Measurements from ENCODE around the gene GHITM.
"Not testable (repeated sequence)": the region's sequence is repeated elsewhere in the genome, so short reads cannot be mapped to it uniquely, and the experiment has no call there.

Gene GHITM

GRCh38 chr10:84160663-84161362 is 21.5 kb downstream of the GHITM start:
- DNase-seq = no peak
- Histone ChIP-seq H3K27me3 (replicated peaks) (no peaks in the 10 kb centered on the region), H3K27ac (no peak overlapping the region), H3K4me3 (ENCODE audit: low read depth, low read length) (no peak overlapping the region), H3K36me3 (replicated peaks) (no peaks in the 10 kb centered on the region)
- in situ Hi-C loops (cut with HindIII; ENCODE audit: low pct_ligation_motif_present, low sequenced_read_pairs) = no loop called here
- peak; percentile 5 for TF ChIP-seq CTCF (IDR thresholded peaks at IDR 0.05; ENCODE audit: low read depth, low read length, missing control alignments)

DNA sequence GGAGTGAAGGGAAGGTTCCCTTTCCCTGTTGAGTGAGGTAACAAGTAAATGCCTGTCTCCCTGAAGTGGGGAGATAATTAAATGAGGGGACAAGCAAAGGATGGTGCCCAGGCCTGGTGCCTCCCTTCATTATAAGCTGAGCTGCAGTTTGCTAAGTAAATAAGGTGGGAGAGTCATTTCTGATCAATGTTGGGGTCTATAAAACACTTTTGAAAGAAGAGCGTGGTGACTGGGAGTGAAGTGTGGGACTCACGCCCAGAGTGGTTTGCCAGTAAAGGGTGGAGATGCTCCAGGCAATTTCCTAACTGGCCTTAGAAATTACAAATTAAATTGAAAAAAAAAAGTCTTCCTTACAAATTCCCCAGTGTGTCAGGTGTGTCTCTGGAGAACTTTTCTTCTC is 24.7 kb downstream of the GHITM start:
- no peak for TF ChIP-seq CTCF (IDR thresholded peaks at IDR 0.05; ENCODE audit: low read depth, low read length, missing control alignments)
- in situ Hi-C loops (cut with HindIII; ENCODE audit: low pct_ligation_motif_present, low sequenced_read_pairs) = no loop called here

GRCh38 chr10:84164442-84164841 is 25.1 kb downstream of the GHITM start:
- DNase-seq = no peak
- in situ Hi-C loops (cut with HindIII; ENCODE audit: low pct_ligation_motif_present, low sequenced_read_pairs) = no loop called here
- no peak overlapping the region for H3K27ac ChIP-seq
- no peaks in the 10 kb centered on the region for H3K36me3 ChIP-seq (replicated peaks)
- no peak for TF ChIP-seq CTCF (IDR thresholded peaks at IDR 0.05; ENCODE audit: low read depth, low read length, missing control alignments)
- no peaks in the 10 kb centered on the region for H3K27me3 ChIP-seq (replicated peaks)
- H3K4me3 ChIP-seq (ENCODE audit: low read depth, low read length) = no peak overlapping the region

More for the DNA sequence above, 24.7 kb downstream of the GHITM start:
- no peak for DNase-seq
- Histone ChIP-seq H3K4me3 (ENCODE audit: low read depth, low read length) (no peak overlapping the region), H3K27me3 (replicated peaks) (no peaks in the 10 kb centered on the region), H3K27ac (no peak overlapping the region), H3K36me3 (replicated peaks) (no peaks in the 10 kb centered on the region)

DNA sequence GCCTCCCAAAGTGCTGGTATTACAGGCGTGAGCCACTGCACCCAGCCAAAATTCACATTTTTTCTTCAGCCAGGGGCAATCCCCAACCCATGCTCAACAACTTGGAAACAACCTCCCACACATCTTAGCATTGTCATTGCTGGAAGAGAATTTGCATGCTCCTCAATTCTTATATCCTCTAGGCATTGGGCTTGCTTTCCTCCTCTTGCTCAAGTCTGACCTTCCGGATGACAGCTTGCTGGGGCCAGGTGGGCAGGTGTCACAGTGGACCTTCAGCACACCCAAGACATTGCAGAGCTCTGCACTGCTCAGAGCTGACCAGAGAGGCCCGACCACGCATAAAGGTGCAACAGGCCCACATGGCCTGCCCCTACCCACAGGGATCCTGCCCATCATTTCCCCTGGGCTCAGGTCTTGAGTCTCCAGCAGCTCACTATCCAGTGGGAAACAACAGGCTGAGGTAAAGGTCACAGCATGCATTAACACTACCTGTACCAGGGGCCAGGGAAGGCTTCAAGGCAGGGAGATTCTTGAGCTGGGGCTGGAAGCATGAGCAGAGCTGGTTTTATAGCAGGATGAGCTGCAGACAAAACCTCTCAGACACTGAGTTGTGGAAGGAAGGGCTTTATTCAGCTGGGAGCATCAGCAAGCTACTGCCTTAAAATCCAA is 27.4 kb downstream of the GHITM start:
- TF ChIP-seq CTCF (IDR thresholded peaks at IDR 0.05; ENCODE audit: low read depth, low read length, missing control alignments) = no peak
- Histone ChIP-seq H3K27ac (no peak overlapping the region), H3K27me3 (replicated peaks) (no peaks in the 10 kb centered on the region), H3K4me3 (ENCODE audit: low read depth, low read length) (no peak overlapping the region), H3K36me3 (replicated peaks) (no peaks in the 10 kb centered on the region)
- in situ Hi-C loops (cut with HindIII; ENCODE audit: low pct_ligation_motif_present, low sequenced_read_pairs) = no loop called here
- no peak for DNase-seq

DNA sequence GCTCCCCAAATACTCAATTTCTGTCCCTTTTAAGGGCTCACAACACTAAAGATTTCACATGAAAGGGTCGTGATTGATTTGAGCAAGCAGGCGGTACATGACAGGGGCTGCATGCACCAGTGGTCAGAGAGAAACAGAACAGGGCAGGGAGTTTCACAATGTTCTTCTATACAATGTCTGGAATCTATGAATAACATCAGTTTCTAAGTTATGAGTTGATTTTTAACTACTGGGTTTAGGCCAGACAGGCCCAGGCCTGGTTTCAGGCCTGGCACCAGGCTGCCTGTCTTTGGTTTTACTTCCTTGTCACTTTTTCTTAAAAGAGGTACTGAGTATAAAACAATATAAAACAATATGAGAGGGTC is 28.0 kb downstream of the GHITM start:
- H3K27ac ChIP-seq; H3K4me3 ChIP-seq (ENCODE audit: low read depth, low read length); H3K36me3 ChIP-seq (replicated peaks); H3K27me3 ChIP-seq (replicated peaks); in situ Hi-C loops (cut with HindIII; ENCODE audit: low pct_ligation_motif_present, low sequenced_read_pairs); DNase-seq: not testable (repeated sequence)

DNA sequence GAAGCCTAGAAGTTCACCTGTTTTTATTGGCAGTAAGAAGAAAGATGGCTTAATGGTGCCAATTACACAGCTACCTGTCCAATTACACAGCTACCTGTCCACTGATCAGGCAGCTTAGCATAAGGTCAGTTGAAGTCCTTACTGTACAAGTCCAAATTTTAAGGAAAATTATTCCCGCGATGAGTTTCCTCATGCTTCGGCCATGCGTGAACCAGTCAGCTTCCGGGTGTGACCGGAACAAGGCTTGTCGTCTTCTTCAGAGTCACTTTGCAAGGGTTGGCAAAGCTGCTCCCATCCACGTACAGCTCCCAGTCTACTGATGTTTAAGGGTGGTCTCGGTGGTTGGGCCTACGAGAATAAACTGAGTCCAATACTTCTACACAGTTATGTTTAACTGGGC is 29.1 kb downstream of the GHITM start:
- DNase-seq; H3K4me3 ChIP-seq (ENCODE audit: low read depth, low read length); H3K36me3 ChIP-seq (replicated peaks); in situ Hi-C loops (cut with HindIII; ENCODE audit: low pct_ligation_motif_present, low sequenced_read_pairs); H3K27ac ChIP-seq; H3K27me3 ChIP-seq (replicated peaks): not testable (repeated sequence)

GRCh38 chr10:84171237-84171636 is 31.9 kb downstream of the GHITM start:
- H3K27me3 ChIP-seq (replicated peaks); DNase-seq; H3K36me3 ChIP-seq (replicated peaks); in situ Hi-C loops (cut with HindIII; ENCODE audit: low pct_ligation_motif_present, low sequenced_read_pairs); H3K27ac ChIP-seq; H3K4me3 ChIP-seq (ENCODE audit: low read depth, low read length): not testable (repeated sequence)

- H3K4me3 ChIP-seq (ENCODE audit: low read depth, low read length); H3K27ac ChIP-seq; H3K27me3 ChIP-seq (replicated peaks); H3K36me3 ChIP-seq (replicated peaks); in situ Hi-C loops (cut with HindIII; ENCODE audit: low pct_ligation_motif_present, low sequenced_read_pairs); DNase-seq: not testable (repeated sequence)
Measured at GRCh38 chr10:84171700-84172466, 32.6 kb downstream of the GHITM start.
